Endothelial cell of umbilical vein (primary cell): ENCODE measurements around the gene ZNF837. TPM values are rescaled to one million over a fixed set of nuclear protein-coding genes. Genes with fewer than 3 reads are reported as not detected.

ENCODE experiments used
- BruUV-seq: library from RNA; stranded (reverse); fragments of 400-500 nt; replicated peaks from 2 replicates; lab custom pipeline; 2021; lab: Mats Ljungman, UMichigan
- CTCF ChIA-PET: fragments of 300-600, 350-600 bp; sonication (Branson Sonifier 250); formaldehyde crosslinking; loops from one replicate; lab custom pipeline; 2021; ENCODE audit warnings: antibody characterized with exemption, inconsistent platforms; lab: Charles Lee
- POLR2A ChIA-PET: fragments of 300-600, 350-600 bp; sonication (Branson Sonifier 250); formaldehyde crosslinking; loops from one replicate; lab custom pipeline; 2021; ENCODE audit warnings: antibody characterized with exemption, inconsistent platforms; lab: Charles Lee
- DNase-seq: peaks from one replicate; pipeline ENCODE4 v3.0.0-alpha.2; 2011; ENCODE audit warnings: low read depth, low spot score
- FAIRE-seq: peaks from 2 replicates; lab custom pipeline; 2011; peaks lifted over from hg19 to GRCh38; lab: Jason Lieb, UNC
- H2AFZ ChIP-seq: 2 replicates; pipeline ENCODE4 v1.6.0; 2012; ENCODE audit warnings: low read depth, low read length, control low read depth, inconsistent platforms
- H3K27ac ChIP-seq: 2 replicates; pipeline ENCODE4 v1.5.1; 2011; ENCODE audit warnings: low read depth, mild to moderate bottlenecking, control low read depth, low read length, moderate library complexity; ENCODE audit not compliant: insufficient read depth
- H3K27me3 ChIP-seq, 2 experiments: 2 replicates each; pipeline versions ENCODE4 v1.6.0 to v1.6.1; 2011; ENCODE audit warnings: low read length in 2 of 2, mixed read lengths in 1 of 2; ENCODE audit not compliant: control insufficient read depth in 2 of 2, insufficient read depth in 2 of 2
- H3K36me3 ChIP-seq, 2 experiments: 2 replicates in 1 of 2; 3 replicates in 1 of 2; pipeline ENCODE4 v1.5.1; 2011; ENCODE audit warnings: low read length in 2 of 2, mild to moderate bottlenecking in 1 of 2, moderate library complexity in 1 of 2; ENCODE audit not compliant: control insufficient read depth in 2 of 2, insufficient read depth in 2 of 2; ENCODE audit errors: extremely low read depth in 1 of 2
- H3K4me1 ChIP-seq: 3 replicates; pipeline ENCODE4 v1.5.1; 2011; ENCODE audit warnings: mild to moderate bottlenecking, low read length; ENCODE audit not compliant: control insufficient read depth, insufficient read depth; ENCODE audit errors: extremely low read depth
- H3K4me2 ChIP-seq: 2 replicates; pipeline ENCODE4 v1.6.1; 2011; ENCODE audit warnings: low read length, control low read depth, mixed read lengths; ENCODE audit not compliant: insufficient read depth
- H3K4me3 ChIP-seq, 3 experiments: fragments of 200-600 bp in 1 of 3; sonication (generic), shearing (Covaris generic) in 1 of 3; replicated peaks in 1 of 3; 2 replicates each; pipeline ENCODE4 v1.5.1; 2011 to 2016; ENCODE audit warnings: control low read depth in 3 of 3, low read length in 3 of 3, mild to moderate bottlenecking in 2 of 3, inconsistent platforms in 1 of 3, low read depth in 1 of 3, moderate library complexity in 1 of 3; ENCODE audit not compliant: insufficient read depth in 1 of 3
- H3K79me2 ChIP-seq: 2 replicates; pipeline ENCODE4 v1.6.0; 2012; ENCODE audit warnings: low read length, inconsistent platforms; ENCODE audit not compliant: control insufficient read depth, insufficient read depth
- H3K9ac ChIP-seq: replicated peaks from 2 replicates; pipeline ENCODE3; 2011; ENCODE audit warnings: low read length, control low read depth; ENCODE audit not compliant: insufficient read depth; ENCODE audit errors: extremely low read depth
- H3K9me1 ChIP-seq: replicated peaks from 3 replicates; pipeline ENCODE4 v1.6.0; 2011; ENCODE audit warnings: mild to moderate bottlenecking, low read length; ENCODE audit not compliant: control insufficient read depth, insufficient read depth; ENCODE audit errors: extremely low read depth
- H3K9me3 ChIP-seq: replicated peaks from 2 replicates; pipeline ENCODE4 v1.5.1; 2012; ENCODE audit warnings: low read length, inconsistent platforms; ENCODE audit not compliant: control insufficient read depth, insufficient read depth
- H4K20me1 ChIP-seq: replicated peaks from 2 replicates; pipeline ENCODE3; 2011; ENCODE audit warnings: mild to moderate bottlenecking, low read length; ENCODE audit not compliant: control insufficient read depth, insufficient read depth; ENCODE audit errors: extremely low read depth
- EZH2 ChIP-seq: IDR thresholded peaks from 2 replicates; pipeline ENCODE4 v1.6.1; 2012; ENCODE audit warnings: borderline replicate concordance, low read depth, mild to moderate bottlenecking, moderate library complexity, low read length, inconsistent platforms; ENCODE audit not compliant: severe bottlenecking
- FOS ChIP-seq: IDR thresholded peaks from 2 replicates; pipeline ENCODE4 v1.6.1; 2011; ENCODE audit warnings: mild to moderate bottlenecking, low read length, moderate library complexity, borderline replicate concordance; ENCODE audit not compliant: insufficient read depth
- JUN ChIP-seq: IDR thresholded peaks from 2 replicates; pipeline ENCODE4 v1.6.1; 2011; ENCODE audit warnings: borderline replicate concordance, low read depth; ENCODE audit not compliant: insufficient read length, insufficient read depth
- MYC ChIP-seq: IDR thresholded peaks from one replicate; pipeline ENCODE4 v1.6.1; 2011; ENCODE audit warnings: mild to moderate bottlenecking, low read depth, low read length
- POLR2A ChIP-seq: IDR thresholded peaks from 2 replicates; pipeline ENCODE4 v1.6.1; 2012; ENCODE audit warnings: low read depth, mild to moderate bottlenecking, control low read depth, low read length
- dilution Hi-C: fragments of 300-500 bp; cut with MboI; formaldehyde crosslinking; loops from one replicate; pipeline ENCODE4 v1.15.0; 2019; ENCODE audit warnings: low sequenced_read_pairs; ENCODE audit not compliant: extremely low pct_ligation_motif_present
- intact Hi-C: fragments of 100-400 bp; cut with micrococcal nuclease; formaldehyde crosslinking; loops from one replicate; pipeline ENCODE4 v1.10.0; 2022
- polyA plus RNA-seq, 4 experiments: library from polyadenylated mRNA; depleted of rRNA in 3 of 4; stranded (reverse) in 3 of 4; unstranded in 1 of 4; fragments of >200 nt; gene quantifications; 2 replicates each; pipeline versions ENCODE4 v1.2.1 to v1.2.3, GENCODE V29; 2011 to 2012; ENCODE audit warnings: missing spikeins in 1 of 4
- total RNA-seq: library from RNA; stranded (reverse); gene quantifications from 2 replicates; pipeline ENCODE4 v1.2.3, GENCODE V29; 2021
- TF ChIP-seq, protein P1 (sequence below), 2 donors: IDR thresholded peaks; 1 replicate in 1 of 2; 2 replicates in 1 of 2; pipeline ENCODE4 v1.5.1; 2011; ENCODE audit warnings: low read length in 2 of 2, mild to moderate bottlenecking in 2 of 2, moderate library complexity in 2 of 2, control low read depth in 1 of 2, inconsistent platforms in 1 of 2, low read depth in 1 of 2; ENCODE audit not compliant: insufficient read depth in 1 of 2; ENCODE audit errors: extremely low read depth in 1 of 2

The ZNF837 gene
- total and polyA plus RNA-seq, 2 donors (not counting 3 experiments of a cell fraction or from before 2014, with no cell fraction given) = 1.4 to 1.6 TPM

DNA sequence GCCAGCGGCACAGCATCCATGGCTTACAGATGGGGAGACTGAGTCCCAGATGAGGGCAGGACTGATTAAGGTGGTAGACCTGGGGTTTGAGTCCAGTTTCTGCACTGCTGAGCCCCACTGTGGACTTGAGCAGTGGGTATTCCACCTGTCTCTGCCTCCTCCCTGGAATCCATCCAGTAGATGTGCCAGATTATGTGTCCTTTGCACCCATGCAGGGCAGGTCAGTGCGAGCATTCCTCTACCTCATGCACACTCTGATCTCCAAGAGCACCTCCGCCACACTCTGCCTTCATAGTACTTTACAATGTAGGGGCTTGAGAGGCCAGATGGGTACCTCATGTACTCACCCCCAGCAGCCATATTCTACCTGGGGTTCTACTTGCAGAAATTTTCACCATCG lies 44.0 kb downstream of the ZNF837 start:
- POLR2A ChIA-PET = no interaction called here
- dilution Hi-C loops = no loop called here

DNA sequence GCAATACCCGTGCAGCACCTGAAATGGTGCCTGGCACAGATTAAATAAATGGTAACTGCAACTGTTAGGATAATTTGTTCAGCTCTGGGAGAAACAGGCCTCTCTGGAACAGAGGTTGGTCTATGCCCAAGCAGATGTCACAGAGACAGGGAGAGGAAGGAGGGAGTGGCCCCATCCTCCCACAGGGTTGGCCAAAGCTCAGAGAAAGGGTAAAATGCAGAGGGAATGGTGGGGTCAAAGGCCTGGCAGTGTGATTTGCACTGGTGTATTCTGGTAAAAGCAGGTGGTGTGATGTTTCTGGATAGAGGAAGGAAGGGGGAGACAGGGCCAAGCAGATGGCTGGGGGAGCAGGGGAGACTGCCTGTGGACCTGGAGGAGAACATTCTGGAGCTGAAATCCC lies 44.6 kb downstream of the ZNF837 start:
- H3K9ac ChIP-seq = no peak overlapping the region
- dilution Hi-C loops (no loop called here), intact Hi-C loops (no loop called here)
- H3K9me3 ChIP-seq = peaks cover 2% of the 10 kb centered on the region
- no peak overlapping the region for H2AFZ ChIP-seq
- no peaks in the 10 kb centered on the region for H4K20me1 ChIP-seq
- no peak overlapping the region for H3K27ac ChIP-seq
- no peaks in the 10 kb centered on the region for H3K4me1 ChIP-seq
- H3K9me1 ChIP-seq = no peaks in the 10 kb centered on the region
- DNase-seq (no peak), FAIRE-seq (no peak)
- no peak overlapping the region for H3K4me3 ChIP-seq
- BruUV-seq = no TSS peak
- ChIA-PET POLR2A (no interaction called here), CTCF (no interaction called here)
- TF ChIP-seq, protein P1, sequence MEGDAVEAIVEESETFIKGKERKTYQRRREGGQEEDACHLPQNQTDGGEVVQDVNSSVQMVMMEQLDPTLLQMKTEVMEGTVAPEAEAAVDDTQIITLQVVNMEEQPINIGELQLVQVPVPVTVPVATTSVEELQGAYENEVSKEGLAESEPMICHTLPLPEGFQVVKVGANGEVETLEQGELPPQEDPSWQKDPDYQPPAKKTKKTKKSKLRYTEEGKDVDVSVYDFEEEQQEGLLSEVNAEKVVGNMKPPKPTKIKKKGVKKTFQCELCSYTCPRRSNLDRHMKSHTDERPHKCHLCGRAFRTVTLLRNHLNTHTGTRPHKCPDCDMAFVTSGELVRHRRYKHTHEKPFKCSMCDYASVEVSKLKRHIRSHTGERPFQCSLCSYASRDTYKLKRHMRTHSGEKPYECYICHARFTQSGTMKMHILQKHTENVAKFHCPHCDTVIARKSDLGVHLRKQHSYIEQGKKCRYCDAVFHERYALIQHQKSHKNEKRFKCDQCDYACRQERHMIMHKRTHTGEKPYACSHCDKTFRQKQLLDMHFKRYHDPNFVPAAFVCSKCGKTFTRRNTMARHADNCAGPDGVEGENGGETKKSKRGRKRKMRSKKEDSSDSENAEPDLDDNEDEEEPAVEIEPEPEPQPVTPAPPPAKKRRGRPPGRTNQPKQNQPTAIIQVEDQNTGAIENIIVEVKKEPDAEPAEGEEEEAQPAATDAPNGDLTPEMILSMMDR (IDR thresholded peaks at IDR 0.05; ENCODE audit: extremely low read depth in 1 of 2, insufficient read depth in 1 of 2, low read depth in 1 of 2, low read length in 2 of 2) = no peak
- no peak for TF ChIP-seq EZH2
- no peak for TF ChIP-seq POLR2A
- no peak for TF ChIP-seq JUN
- H3K79me2 ChIP-seq = no peaks in the 10 kb centered on the region
- H3K4me2 ChIP-seq = no peak overlapping the region
- H3K36me3 ChIP-seq = peaks cover 0 to 22% of the 10 kb centered on the region in 2 experiments
- no peaks in the 10 kb centered on the region for H3K27me3 ChIP-seq

More for the DNA sequence above, 44.0 kb downstream of the ZNF837 start:
- no TSS peak for BruUV-seq
- TF ChIP-seq EZH2 = no peak
- TF ChIP-seq, protein P1 (IDR thresholded peaks at IDR 0.05; ENCODE audit: extremely low read depth in 1 of 2, insufficient read depth in 1 of 2, low read depth in 1 of 2, low read length in 2 of 2) = no peak
- TF ChIP-seq MYC = no peak
- no peak for TF ChIP-seq FOS
- Histone ChIP-seq H3K79me2 (no peaks in the 10 kb centered on the region), H3K36me3 (peaks cover 0 to 22% of the 10 kb centered on the region in 2 experiments), H3K9me3 (peaks cover 2% of the 10 kb centered on the region), H3K4me1 (no peaks in the 10 kb centered on the region), H3K4me3 (no peak overlapping the region), H3K27me3 (no peaks in the 10 kb centered on the region), H3K4me2 (no peak overlapping the region), H3K9me1 (no peaks in the 10 kb centered on the region), H3K9ac (no peak overlapping the region), H4K20me1 (no peaks in the 10 kb centered on the region), H2AFZ (no peak overlapping the region), H3K27ac (no peak overlapping the region)
- intact Hi-C loops = no loop called here
- CTCF ChIA-PET = no interaction called here
- no peak for FAIRE-seq
- no peak for DNase-seq
